Islet precursor cell (in vitro differentiated cells): ENCODE results near the gene GTPBP10.
A peak's percentile ranks its signal among the peaks of the same experiment; 100 is the strongest.
"Not testable (repeated sequence)": the region's sequence is repeated elsewhere in the genome, so short reads cannot be mapped to it uniquely, and the experiment has no call there.

Experiments
- DNase-seq: peaks from one replicate; pipeline ENCODE4 v3.0.0-alpha.2; 2018

GTPBP10 gene

GRCh38 chr7:90346336-90347125, at the start of gene GTPBP10:
Gene GTPBP10, plus strand, starts transcription at chr7:90346716. Its CDS starts 26 bp downstream, at chr7:90346742.
- DNase-seq: peak; percentile 96

GRCh38 chr7:90298145-90299038, 48.1 kb upstream of the GTPBP10 start:
- no peak for DNase-seq

GRCh38 chr7:90303241-90303640, 43.3 kb upstream of the GTPBP10 start:
- DNase-seq: no peak

- no peak for DNase-seq
Observed at GRCh38 chr7:90309872-90310271, 36.6 kb upstream of the GTPBP10 start.

- DNase-seq: no peak
Observed at GRCh38 chr7:90311175-90311574, 35.3 kb upstream of the GTPBP10 start.

GRCh38 chr7:90312745-90313144, 33.8 kb upstream of the GTPBP10 start:
- DNase-seq: no peak

GRCh38 chr7:90313907-90314306, 32.6 kb upstream of the GTPBP10 start:
- DNase-seq: no peak

GRCh38 chr7:90320014-90320413, 26.5 kb upstream of the GTPBP10 start:
- DNase-seq: no peak

- DNase-seq: no peak
Observed at GRCh38 chr7:90320418-90320800, 26.1 kb upstream of the GTPBP10 start.

GRCh38 chr7:90320801-90321494, 25.6 kb upstream of the GTPBP10 start, which contains the start of gene FAM237B:
Gene FAM237B, minus strand, starts transcription at chr7:90321304. Its CDS starts 1,556 bp downstream, at chr7:90319748.
- peak; percentile 69 for DNase-seq

GRCh38 chr7:90322837-90323236, 23.7 kb upstream of the GTPBP10 start:
- DNase-seq: no peak

GRCh38 chr7:90326500-90326899, 20.0 kb upstream of the GTPBP10 start:
- DNase-seq: no peak

- DNase-seq: no peak
Observed at GRCh38 chr7:90334193-90334843, 12.2 kb upstream of the GTPBP10 start.

GRCh38 chr7:90334926-90335325, 11.6 kb upstream of the GTPBP10 start:
- DNase-seq: not testable (repeated sequence)

GRCh38 chr7:90337106-90337505, 9.4 kb upstream of the GTPBP10 start:
- no peak for DNase-seq

- DNase-seq: no peak
Observed at GRCh38 chr7:90345016-90345415, 1.5 kb upstream of the GTPBP10 start.

GRCh38 chr7:90345595-90346335, 751 bp upstream of the GTPBP10 start:
- DNase-seq: peak; percentile 55

GRCh38 chr7:90347759-90348158, 1.2 kb downstream of the GTPBP10 start:
- no peak for DNase-seq

- DNase-seq: no peak
Observed at GRCh38 chr7:90349305-90349704, 2.8 kb downstream of the GTPBP10 start.

GRCh38 chr7:90350032-90350431, 3.5 kb downstream of the GTPBP10 start:
- not testable (repeated sequence) for DNase-seq

- no peak for DNase-seq
Observed at GRCh38 chr7:90351987-90352386, 5.5 kb downstream of the GTPBP10 start.

GRCh38 chr7:90383422-90383821, 36.9 kb downstream of the GTPBP10 start:
- DNase-seq: no peak
